Vagina (tissue), 2 donors: ENCODE measurements around the gene NFATC2. TPM values are rescaled to one million over a fixed set of nuclear protein-coding genes. Genes with fewer than 3 reads are reported as not detected.
A peak's percentile ranks its signal among the peaks of the same experiment; 100 is the strongest.

Experiments used
- DNase-seq, 2 donors: peaks; one replicate each; pipeline ENCODE4 v3.0.0-alpha.2; 2017; ENCODE audit errors: extremely low spot score in 2 of 2
- H3K27ac ChIP-seq: fragments of 200-600 bp; sonication (generic); one replicate; pipeline ENCODE4 v1.5.1; 2019
- H3K27me3 ChIP-seq: fragments of 200-600 bp; sonication (generic); one replicate; pipeline ENCODE4 v1.5.1; 2019
- H3K36me3 ChIP-seq, 2 donors: fragments of 200-600 bp; sonication (generic); one replicate each; pipeline ENCODE4 v1.5.1; 2017 to 2019
- H3K4me1 ChIP-seq: fragments of 200-600 bp; sonication (generic); one replicate; pipeline ENCODE4 v1.5.1; 2019
- H3K4me3 ChIP-seq, 2 donors: fragments of 200-600 bp; sonication (generic); 1 replicate in 1 of 2; 2 replicates in 1 of 2; pipeline ENCODE4 v1.5.1; 2016 to 2019
- H3K9me3 ChIP-seq: fragments of 200-600 bp; sonication (generic); one replicate; pipeline ENCODE4 v1.5.1; 2019
- POLR2A ChIP-seq, 2 donors: fragments of 450-650 bp; IDR thresholded peaks; one replicate each; pipeline ENCODE4 v1.6.1; 2017; ENCODE audit warnings: antibody characterized with exemption in 2 of 2, mild to moderate bottlenecking in 2 of 2, moderate library complexity in 2 of 2
- POLR2AphosphoS5 ChIP-seq, 2 donors: sonication (generic); formaldehyde crosslinking; IDR thresholded peaks; one replicate each; pipeline ENCODE4 v1.9.0; 2017; ENCODE audit warnings: antibody characterized with exemption in 2 of 2, mild to moderate bottlenecking in 2 of 2, low read depth in 1 of 2; ENCODE audit not compliant: insufficient read depth in 1 of 2
- intact Hi-C: fragments of 100-400 bp; cut with DNase I; formaldehyde crosslinking; loops from one replicate; pipeline ENCODE4 v1.15.1; 2023
- total RNA-seq: library from RNA; depleted of rRNA; stranded (reverse); fragments of >200 nt; gene quantifications from one replicate; pipeline ENCODE4 v1.2.3, GENCODE V29; 2016
- TF ChIP-seq, protein P1 (sequence below), 3 experiments: fragments of 450-650 bp in 2 of 3; fragments of 200-600 bp in 1 of 3; sonication (generic) in 1 of 3; IDR thresholded peaks; one replicate each; pipeline ENCODE4 v1.5.1; 2017 to 2019; ENCODE audit warnings: antibody characterized with exemption in 3 of 3, mild to moderate bottlenecking in 2 of 3, moderate library complexity in 2 of 3

Gene NFATC2
- total RNA-seq, 1 donor from 2014 or later = 7.4 TPM

DNA sequence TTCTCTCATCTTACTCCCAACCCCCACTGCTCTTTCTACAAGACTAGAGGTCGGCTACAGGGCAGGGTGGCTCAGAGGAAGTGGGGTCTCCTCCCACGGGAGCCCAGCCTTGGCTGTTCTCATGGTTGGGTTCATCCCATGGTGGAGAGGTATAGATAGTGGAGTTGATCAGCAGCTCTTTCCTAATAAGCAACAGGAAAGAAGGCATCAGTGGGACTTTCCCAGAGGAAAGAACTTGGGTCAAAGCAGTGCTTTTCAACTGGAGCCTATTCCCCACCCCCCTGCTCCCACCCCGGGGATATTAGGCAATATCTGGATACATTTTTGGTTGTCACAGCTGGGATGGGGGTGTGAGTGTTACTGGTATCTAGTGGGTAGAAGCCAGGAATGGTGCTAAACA is 200.9 kb downstream of the NFATC2 start:
- intact Hi-C loops = no loop called here
- Histone ChIP-seq H3K27ac (no peak overlapping the region), H3K27me3 (no peaks in the 10 kb centered on the region), H3K4me3 (no peak overlapping the region), H3K36me3 (no peaks in the 10 kb centered on the region), H3K4me1 (no peaks in the 10 kb centered on the region), H3K9me3 (no peaks in the 10 kb centered on the region)
- TF ChIP-seq, protein P1, sequence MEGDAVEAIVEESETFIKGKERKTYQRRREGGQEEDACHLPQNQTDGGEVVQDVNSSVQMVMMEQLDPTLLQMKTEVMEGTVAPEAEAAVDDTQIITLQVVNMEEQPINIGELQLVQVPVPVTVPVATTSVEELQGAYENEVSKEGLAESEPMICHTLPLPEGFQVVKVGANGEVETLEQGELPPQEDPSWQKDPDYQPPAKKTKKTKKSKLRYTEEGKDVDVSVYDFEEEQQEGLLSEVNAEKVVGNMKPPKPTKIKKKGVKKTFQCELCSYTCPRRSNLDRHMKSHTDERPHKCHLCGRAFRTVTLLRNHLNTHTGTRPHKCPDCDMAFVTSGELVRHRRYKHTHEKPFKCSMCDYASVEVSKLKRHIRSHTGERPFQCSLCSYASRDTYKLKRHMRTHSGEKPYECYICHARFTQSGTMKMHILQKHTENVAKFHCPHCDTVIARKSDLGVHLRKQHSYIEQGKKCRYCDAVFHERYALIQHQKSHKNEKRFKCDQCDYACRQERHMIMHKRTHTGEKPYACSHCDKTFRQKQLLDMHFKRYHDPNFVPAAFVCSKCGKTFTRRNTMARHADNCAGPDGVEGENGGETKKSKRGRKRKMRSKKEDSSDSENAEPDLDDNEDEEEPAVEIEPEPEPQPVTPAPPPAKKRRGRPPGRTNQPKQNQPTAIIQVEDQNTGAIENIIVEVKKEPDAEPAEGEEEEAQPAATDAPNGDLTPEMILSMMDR (IDR thresholded peaks at IDR 0.05) = no peak
- TF ChIP-seq POLR2AphosphoS5 (IDR thresholded peaks at IDR 0.05; ENCODE audit: insufficient read depth in 1 of 2, low read depth in 1 of 2) = no peak
- no peak for TF ChIP-seq POLR2A (IDR thresholded peaks at IDR 0.05)
- no peak for DNase-seq

GRCh38 chr20:51340451-51340840 is 202.1 kb downstream of the NFATC2 start:
- Histone ChIP-seq H3K4me3 (no peak overlapping the region), H3K36me3 (no peaks in the 10 kb centered on the region), H3K9me3 (no peaks in the 10 kb centered on the region), H3K27ac (no peak overlapping the region), H3K27me3 (no peaks in the 10 kb centered on the region), H3K4me1 (no peaks in the 10 kb centered on the region)
- TF ChIP-seq POLR2A (IDR thresholded peaks at IDR 0.05) (no peak), POLR2AphosphoS5 (IDR thresholded peaks at IDR 0.05; ENCODE audit: insufficient read depth in 1 of 2, low read depth in 1 of 2) (no peak)
- TF ChIP-seq, protein P1 (IDR thresholded peaks at IDR 0.05) = no peak
- DNase-seq = no peak
- intact Hi-C loops = no loop called here

DNA sequence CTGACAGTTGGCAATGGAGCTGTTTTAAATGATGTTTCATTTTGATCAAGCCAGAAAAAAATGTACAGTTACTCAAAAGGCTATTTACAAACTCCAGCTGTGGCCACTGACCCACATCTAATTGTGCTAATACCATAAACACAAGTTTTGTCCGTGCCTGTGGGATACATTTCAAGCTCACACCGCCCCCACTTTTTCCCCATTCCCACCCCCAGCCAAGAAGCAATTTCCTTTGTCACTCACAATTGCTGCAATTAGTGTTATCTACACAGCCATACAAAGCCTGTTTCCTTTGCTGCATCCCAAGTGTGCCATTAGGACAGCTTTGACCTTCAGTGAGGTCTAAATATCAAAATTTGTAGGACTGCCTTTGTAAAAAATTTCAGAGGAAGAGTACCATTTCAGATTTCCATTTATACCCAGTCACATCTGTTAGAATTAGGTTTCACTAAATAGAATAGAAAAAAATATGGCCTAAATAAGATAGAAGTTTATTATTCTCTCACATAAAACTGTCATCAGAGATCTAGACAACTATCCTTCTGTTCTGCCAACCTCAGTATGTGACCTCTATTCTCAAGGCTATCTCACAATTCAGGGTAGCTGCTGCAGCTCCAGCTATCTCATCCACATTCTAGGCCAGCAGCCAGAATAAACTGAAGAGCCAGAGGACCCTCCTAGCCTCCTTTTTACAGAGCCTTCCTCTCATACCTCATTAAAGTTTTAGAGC is 202.6 kb downstream of the NFATC2 start:
- intact Hi-C loops = no loop called here

DNA sequence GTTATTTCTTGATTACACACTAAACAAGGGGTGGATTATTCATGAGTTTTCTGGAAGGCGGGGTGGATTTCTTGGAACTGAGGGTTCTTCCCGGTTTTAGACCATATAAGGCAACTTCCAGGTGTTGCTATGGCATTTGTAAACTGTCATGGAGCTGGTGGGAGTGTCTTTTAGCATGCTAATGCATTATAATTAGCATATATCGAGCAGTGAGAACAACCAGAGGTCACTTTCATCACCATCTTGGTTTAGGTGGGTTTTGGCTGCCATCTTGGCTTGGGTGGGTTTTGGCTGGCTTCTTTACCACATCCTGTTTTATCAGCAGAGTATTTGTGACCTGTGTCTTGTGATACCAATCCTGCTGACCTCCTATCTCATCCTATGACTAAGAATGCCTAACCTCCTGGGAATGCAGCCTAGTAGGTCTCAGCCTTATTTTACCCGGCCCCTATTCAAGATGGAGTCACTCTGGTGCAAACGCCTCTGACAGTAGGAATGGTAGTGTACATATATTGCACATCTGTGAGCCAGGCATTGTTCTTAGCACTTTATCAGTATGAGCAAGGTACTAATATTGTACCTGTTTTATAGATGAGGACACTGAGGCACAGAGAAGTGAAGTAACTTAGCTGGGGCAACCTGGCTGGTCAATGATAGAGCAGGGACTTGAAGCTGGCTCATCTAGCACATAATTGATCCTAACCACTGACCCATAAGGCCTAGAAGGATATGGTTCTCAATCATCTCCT is 203.7 kb downstream of the NFATC2 start:
- intact Hi-C loops = no loop called here
- no peak for DNase-seq
- H3K4me3 ChIP-seq = no peak overlapping the region

More for the DNA sequence above, 202.6 kb downstream of the NFATC2 start:
- H3K4me3 ChIP-seq = no peak overlapping the region
- DNase-seq = no peak
- no peaks in the 10 kb centered on the region for H3K36me3 ChIP-seq
- TF ChIP-seq POLR2A (IDR thresholded peaks at IDR 0.05) (no peak), POLR2AphosphoS5 (IDR thresholded peaks at IDR 0.05; ENCODE audit: insufficient read depth in 1 of 2, low read depth in 1 of 2) (peak in 1 of 2 donors; percentile 29)
- H3K4me1 ChIP-seq = no peaks in the 10 kb centered on the region
- H3K9me3 ChIP-seq = no peaks in the 10 kb centered on the region
- no peak overlapping the region for H3K27ac ChIP-seq
- H3K27me3 ChIP-seq = no peaks in the 10 kb centered on the region

DNA sequence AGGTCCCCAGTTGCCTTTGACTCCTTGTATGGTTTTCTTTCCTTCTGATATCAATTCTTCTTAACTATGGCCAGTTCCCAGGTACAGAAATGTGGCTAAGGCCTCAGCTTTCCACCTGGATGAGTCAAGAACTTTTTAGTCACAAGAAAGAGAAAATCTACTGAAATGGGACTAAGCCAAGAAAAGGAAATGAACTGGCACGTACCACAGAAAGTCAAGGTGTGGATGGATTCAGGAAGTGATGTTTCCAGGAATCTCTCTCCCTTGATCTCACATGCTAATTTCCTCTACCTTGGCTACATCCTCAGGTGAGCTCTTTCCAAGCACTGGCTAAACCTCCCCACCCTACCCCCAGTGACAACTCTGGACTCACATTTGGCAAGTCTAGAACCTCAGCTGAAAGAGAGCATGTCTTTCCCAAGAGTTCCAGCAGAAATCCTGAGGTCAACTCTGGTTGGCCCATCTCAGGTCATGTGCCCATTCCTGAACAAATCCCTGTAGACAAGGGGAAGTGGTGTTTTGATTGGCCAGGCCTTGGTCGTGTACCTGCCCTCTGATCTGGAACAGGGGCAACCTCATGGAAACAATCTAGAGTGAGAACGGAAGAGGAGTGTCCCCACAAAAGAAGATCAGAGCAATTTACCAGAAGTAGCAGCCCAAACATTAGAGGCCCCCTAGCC is 205.3 kb downstream of the NFATC2 start:
- Histone ChIP-seq H3K4me1 (no peaks in the 10 kb centered on the region), H3K4me3 (no peak overlapping the region), H3K27me3 (no peaks in the 10 kb centered on the region), H3K36me3 (no peaks in the 10 kb centered on the region), H3K27ac (no peak overlapping the region), H3K9me3 (no peaks in the 10 kb centered on the region)
- TF ChIP-seq, protein P1 (IDR thresholded peaks at IDR 0.05) = no peak
- TF ChIP-seq POLR2A (IDR thresholded peaks at IDR 0.05) (no peak), POLR2AphosphoS5 (IDR thresholded peaks at IDR 0.05; ENCODE audit: insufficient read depth in 1 of 2, low read depth in 1 of 2) (no peak)
- no peak for DNase-seq
- intact Hi-C loops = no loop called here

More for the DNA sequence above, 203.7 kb downstream of the NFATC2 start:
- no peak overlapping the region for H3K27ac ChIP-seq
- H3K4me1 ChIP-seq = no peaks in the 10 kb centered on the region
- TF ChIP-seq, protein P1 (IDR thresholded peaks at IDR 0.05) = no peak
- TF ChIP-seq POLR2AphosphoS5 (IDR thresholded peaks at IDR 0.05; ENCODE audit: insufficient read depth in 1 of 2, low read depth in 1 of 2) = no peak
- no peak for TF ChIP-seq POLR2A (IDR thresholded peaks at IDR 0.05)
- no peaks in the 10 kb centered on the region for H3K9me3 ChIP-seq
- H3K27me3 ChIP-seq = no peaks in the 10 kb centered on the region
- H3K36me3 ChIP-seq = no peaks in the 10 kb centered on the region
